Stomach (tissue), 4 donors: ENCODE data around the gene TMEM222.

Source experiments
- EP300 ChIP-seq: sonication (generic); formaldehyde crosslinking; IDR thresholded peaks from one replicate; pipeline ENCODE4 v1.6.1; 2017; ENCODE audit warnings: antibody characterized with exemption
- POLR2A ChIP-seq, 4 donors: fragments of 450-650 bp; IDR thresholded peaks; one replicate each; pipeline ENCODE4 v1.6.1; 2016; ENCODE audit warnings: antibody characterized with exemption in 4 of 4, control low read depth in 2 of 4, mild to moderate bottlenecking in 1 of 4, moderate library complexity in 1 of 4
- POLR2AphosphoS5 ChIP-seq, 3 donors: sonication (generic); formaldehyde crosslinking; IDR thresholded peaks; one replicate each; pipeline ENCODE4 v1.6.1; 2016; ENCODE audit warnings: antibody characterized with exemption in 3 of 3
- TF ChIP-seq, protein P1 (sequence below), 7 experiments: fragments of 450-650 bp in 4 of 7; fragments of 200-600 bp in 3 of 7; sonication (generic) in 3 of 7; IDR thresholded peaks; one replicate each; pipeline ENCODE4 v1.5.1; 2016 to 2019; ENCODE audit warnings: antibody characterized with exemption in 7 of 7, control low read depth in 2 of 7, mild to moderate bottlenecking in 1 of 7

GRCh38 chr1:27356619-27357280, 34.8 kb downstream of the TMEM222 start:
- TF ChIP-seq POLR2A (IDR thresholded peaks at IDR 0.05): no peak
- TF ChIP-seq, protein P1, sequence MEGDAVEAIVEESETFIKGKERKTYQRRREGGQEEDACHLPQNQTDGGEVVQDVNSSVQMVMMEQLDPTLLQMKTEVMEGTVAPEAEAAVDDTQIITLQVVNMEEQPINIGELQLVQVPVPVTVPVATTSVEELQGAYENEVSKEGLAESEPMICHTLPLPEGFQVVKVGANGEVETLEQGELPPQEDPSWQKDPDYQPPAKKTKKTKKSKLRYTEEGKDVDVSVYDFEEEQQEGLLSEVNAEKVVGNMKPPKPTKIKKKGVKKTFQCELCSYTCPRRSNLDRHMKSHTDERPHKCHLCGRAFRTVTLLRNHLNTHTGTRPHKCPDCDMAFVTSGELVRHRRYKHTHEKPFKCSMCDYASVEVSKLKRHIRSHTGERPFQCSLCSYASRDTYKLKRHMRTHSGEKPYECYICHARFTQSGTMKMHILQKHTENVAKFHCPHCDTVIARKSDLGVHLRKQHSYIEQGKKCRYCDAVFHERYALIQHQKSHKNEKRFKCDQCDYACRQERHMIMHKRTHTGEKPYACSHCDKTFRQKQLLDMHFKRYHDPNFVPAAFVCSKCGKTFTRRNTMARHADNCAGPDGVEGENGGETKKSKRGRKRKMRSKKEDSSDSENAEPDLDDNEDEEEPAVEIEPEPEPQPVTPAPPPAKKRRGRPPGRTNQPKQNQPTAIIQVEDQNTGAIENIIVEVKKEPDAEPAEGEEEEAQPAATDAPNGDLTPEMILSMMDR (IDR thresholded peaks at IDR 0.05): no peak
- TF ChIP-seq EP300: no peak
- peak in 2 of 3 donors; percentile 68 to 71 for TF ChIP-seq POLR2AphosphoS5 (IDR thresholded peaks at IDR 0.05)
